H1 (cell line): Measurements from ENCODE around the gene RNF32. TPM values are rescaled to one million over a fixed set of nuclear protein-coding genes. Genes with fewer than 3 reads are reported as not detected.

Experiments used
- CTCF ChIA-PET: fragments of 300-600 bp; sonication (Branson Sonifier 250); formaldehyde crosslinking; loops from one replicate; lab custom pipeline; 2021; ENCODE audit not compliant: partially characterized antibody; lab: Charles Lee
- POLR2A ChIA-PET: fragments of 300-600 bp; sonication (Branson Sonifier 250); formaldehyde crosslinking; loops from one replicate; lab custom pipeline; 2021; ENCODE audit warnings: inconsistent platforms; ENCODE audit not compliant: partially characterized antibody; lab: Charles Lee
- DNase-seq, 2 experiments: peaks; one replicate each; pipeline versions ENCODE4 v3.0.0 to v3.0.0-alpha.2; 2010 to 2022; ENCODE audit warnings: low spot score in 2 of 2, low read depth in 1 of 2, mixed read lengths in 1 of 2
- FAIRE-seq: peaks from 2 replicates; lab custom pipeline; 2011; peaks lifted over from hg19 to GRCh38; lab: Jason Lieb, UNC
- H2AFZ ChIP-seq: 2 replicates; pipeline ENCODE4 v1.8.1; 2012; ENCODE audit warnings: low read length, inconsistent platforms
- H2AK5ac ChIP-seq: 2 replicates; pipeline ENCODE4 v1.6.1; 2013; ENCODE audit warnings: low read depth, low read length
- H2BK120ac ChIP-seq: replicated peaks from 2 replicates; pipeline ENCODE3; 2013; ENCODE audit warnings: low read depth, low read length, inconsistent platforms
- H2BK12ac ChIP-seq: 2 replicates; pipeline ENCODE4 v1.6.1; 2013; ENCODE audit warnings: low read depth, low read length
- H2BK15ac ChIP-seq: 2 replicates; pipeline ENCODE4 v1.6.1; 2013; ENCODE audit warnings: low read length
- H2BK20ac ChIP-seq: 2 replicates; pipeline ENCODE4 v1.6.1; 2013; ENCODE audit warnings: low read length
- H2BK5ac ChIP-seq: 2 replicates; pipeline ENCODE4 v1.6.1; 2013; ENCODE audit warnings: low read depth, low read length
- H3K14ac ChIP-seq: 2 replicates; pipeline ENCODE4 v1.6.1; 2013; ENCODE audit warnings: inconsistent platforms; ENCODE audit not compliant: insufficient read length
- H3K18ac ChIP-seq: 2 replicates; pipeline ENCODE4 v1.6.1; 2013; ENCODE audit warnings: low read length; ENCODE audit errors: extremely low read depth
- H3K23ac ChIP-seq: 2 replicates; pipeline ENCODE4 v1.6.1; 2013; ENCODE audit warnings: inconsistent platforms; ENCODE audit not compliant: insufficient read length
- H3K23me2 ChIP-seq: 2 replicates; pipeline ENCODE4 v1.6.1; 2013; ENCODE audit warnings: low read depth, low read length
- H3K27ac ChIP-seq: 2 replicates; pipeline ENCODE4 v1.6.1; 2011; ENCODE audit warnings: low read depth, low read length, inconsistent platforms
- H3K27me3 ChIP-seq, 4 experiments: replicated peaks in 1 of 4; 1 replicate in 1 of 4; 2 replicates in 3 of 4; pipeline versions ENCODE4 v1.6.1 to v1.8.1; 2011 to 2013; ENCODE audit warnings: low read length in 3 of 4, mild to moderate bottlenecking in 3 of 4, inconsistent platforms in 2 of 4, mixed read lengths in 2 of 4, moderate library complexity in 1 of 4; ENCODE audit not compliant: control insufficient read depth in 3 of 4, insufficient read depth in 3 of 4; ENCODE audit errors: extremely low read depth in 1 of 4
- H3K36me3 ChIP-seq, 4 experiments: 2 replicates each; pipeline versions ENCODE4 v1.6.1 to v1.8.1; 2011 to 2013; ENCODE audit warnings: mild to moderate bottlenecking in 4 of 4, low read length in 3 of 4, moderate library complexity in 2 of 4, control low read depth in 1 of 4, inconsistent platforms in 1 of 4; ENCODE audit not compliant: insufficient read depth in 4 of 4, control insufficient read depth in 2 of 4
- H3K4ac ChIP-seq: replicated peaks from 2 replicates; pipeline ENCODE3; 2013; ENCODE audit warnings: low read length, low read depth, mixed read lengths, inconsistent platforms; ENCODE audit not compliant: insufficient read length
- H3K4me1 ChIP-seq, 4 experiments: replicated peaks in 1 of 4; 1 replicate in 1 of 4; 2 replicates in 3 of 4; pipeline versions ENCODE4 v1.6.1 to v1.8.1; 2011 to 2013; ENCODE audit warnings: low read length in 3 of 4, inconsistent platforms in 2 of 4, mixed read lengths in 1 of 4; ENCODE audit not compliant: insufficient read depth in 4 of 4, control insufficient read depth in 3 of 4
- H3K4me2 ChIP-seq, 2 experiments: 2 replicates each; pipeline versions ENCODE4 v1.6.1 to v1.8.1; 2011 to 2013; ENCODE audit warnings: low read depth in 2 of 2, low read length in 2 of 2, control low read depth in 1 of 2, inconsistent platforms in 1 of 2, mild to moderate bottlenecking in 1 of 2; ENCODE audit not compliant: insufficient read depth in 1 of 2
- H3K4me3 ChIP-seq, 4 experiments: fragments of 200-600, 300-600 bp in 1 of 4; sonication (generic), shearing (Covaris generic), sonication (Bioruptor Twin) in 1 of 4; 2 replicates each; pipeline versions ENCODE4 v1.5.1 to v1.8.1; 2011 to 2016; ENCODE audit warnings: low read length in 4 of 4, low read depth in 3 of 4, control low read depth in 2 of 4, inconsistent platforms in 2 of 4, mild to moderate bottlenecking in 2 of 4, mixed read lengths in 1 of 4, moderate library complexity in 1 of 4; ENCODE audit not compliant: insufficient read depth in 2 of 4; ENCODE audit errors: extremely low read depth in 1 of 4
- H3K56ac ChIP-seq: replicated peaks from 2 replicates; pipeline ENCODE3; 2013; ENCODE audit warnings: low read depth, mild to moderate bottlenecking, mixed read lengths, low read length, inconsistent platforms; ENCODE audit not compliant: insufficient read length
- H3K79me1 ChIP-seq: 2 replicates; pipeline ENCODE4 v1.6.1; 2013; ENCODE audit warnings: low read depth, low read length, control low read depth
- H3K79me2 ChIP-seq, 2 experiments: 2 replicates each; pipeline versions ENCODE4 v1.6.1 to v1.8.1; 2012 to 2013; ENCODE audit warnings: low read length in 2 of 2, mild to moderate bottlenecking in 2 of 2, inconsistent platforms in 1 of 2; ENCODE audit not compliant: insufficient read depth in 2 of 2, control insufficient read depth in 1 of 2
- H3K9ac ChIP-seq, 4 experiments: replicated peaks in 1 of 4; 1 replicate in 1 of 4; 2 replicates in 3 of 4; pipeline versions ENCODE4 v1.6.1 to v1.8.1; 2011 to 2013; ENCODE audit warnings: low read depth in 3 of 4, low read length in 3 of 4, control low read depth in 2 of 4, mild to moderate bottlenecking in 2 of 4, moderate library complexity in 2 of 4, inconsistent platforms in 1 of 4; ENCODE audit errors: extremely low read depth in 1 of 4
- H3K9me3 ChIP-seq, 2 experiments: 2 replicates each; pipeline versions ENCODE4 v1.6.1 to v1.8.1; 2012 to 2013; ENCODE audit warnings: mild to moderate bottlenecking in 2 of 2, moderate library complexity in 2 of 2, control low read depth in 1 of 2, inconsistent platforms in 1 of 2, low read depth in 1 of 2, low read length in 1 of 2, mixed read lengths in 1 of 2; ENCODE audit not compliant: insufficient read depth in 2 of 2
- H4K20me1 ChIP-seq, 2 experiments: replicated peaks in 1 of 2; 2 replicates each; pipeline versions ENCODE3 to v1.8.1; 2011 to 2013; ENCODE audit warnings: inconsistent platforms in 2 of 2, low read length in 2 of 2, mild to moderate bottlenecking in 1 of 2; ENCODE audit not compliant: insufficient read depth in 2 of 2, control insufficient read depth in 1 of 2
- H4K5ac ChIP-seq: 2 replicates; pipeline ENCODE4 v1.6.1; 2013; ENCODE audit warnings: low read length, low read depth, mixed read lengths, inconsistent platforms; ENCODE audit not compliant: insufficient read length
- H4K8ac ChIP-seq: 2 replicates; pipeline ENCODE4 v1.8.0; 2013; ENCODE audit warnings: mild to moderate bottlenecking, moderate library complexity, low read length, inconsistent platforms; ENCODE audit not compliant: insufficient read depth; ENCODE audit errors: extremely low read depth
- H4K91ac ChIP-seq: replicated peaks from 2 replicates; pipeline ENCODE3; 2013; ENCODE audit warnings: low read length, mixed read lengths, inconsistent platforms; ENCODE audit not compliant: insufficient read length
- ASH2L ChIP-seq: fragments of 200-600, 300-600 bp; sonication (generic); IDR thresholded peaks from one replicate; pipeline ENCODE4 v1.7.1; 2017; ENCODE audit warnings: low read length
- CEBPB ChIP-seq: IDR thresholded peaks from 2 replicates; pipeline ENCODE4 v1.6.1; 2012; ENCODE audit warnings: low read depth, low read length
- CREB1 ChIP-seq: IDR thresholded peaks from 2 replicates; pipeline ENCODE4 v1.6.1; 2012; ENCODE audit warnings: inconsistent platforms
- EZH2 ChIP-seq: fragments of 200-600 bp; sonication (generic); IDR thresholded peaks from 2 replicates; pipeline ENCODE4 v1.7.1; 2012; ENCODE audit warnings: low read depth, mild to moderate bottlenecking, moderate library complexity, low read length, inconsistent platforms; ENCODE audit not compliant: severe bottlenecking
- GTF2F1 ChIP-seq: IDR thresholded peaks from 2 replicates; pipeline ENCODE4 v1.6.1; 2012; ENCODE audit warnings: low read depth, low read length, improper control_type of control experiment, borderline replicate concordance
- HDAC2 ChIP-seq, 2 experiments: fragments of 300-600 bp in 1 of 2; sonication (generic) in 1 of 2; IDR thresholded peaks; 2 replicates each; pipeline ENCODE4 v1.6.1; 2011 to 2012; ENCODE audit warnings: low read depth in 2 of 2, low read length in 2 of 2, mild to moderate bottlenecking in 2 of 2, moderate library complexity in 2 of 2, borderline replicate concordance in 1 of 2, inconsistent platforms in 1 of 2
- MAX ChIP-seq: IDR thresholded peaks from 2 replicates; pipeline ENCODE4 v1.6.1; 2012; ENCODE audit warnings: inconsistent platforms
- NANOG ChIP-seq: IDR thresholded peaks from 2 replicates; pipeline ENCODE4 v1.6.1; 2011; ENCODE audit warnings: low read length, low read depth, mild to moderate bottlenecking, inconsistent platforms; ENCODE audit not compliant: insufficient read depth, poor library complexity, severe bottlenecking
- POLR2AphosphoS5 ChIP-seq: IDR thresholded peaks from 2 replicates; pipeline ENCODE4 v1.6.1; 2011; ENCODE audit warnings: low read depth, low read length
- RBBP5 ChIP-seq: IDR thresholded peaks from 2 replicates; pipeline ENCODE4 v1.7.1; 2012; ENCODE audit warnings: low read depth, mild to moderate bottlenecking, inconsistent platforms, low read length, moderate library complexity, borderline replicate concordance
- SP4 ChIP-seq: IDR thresholded peaks from 2 replicates; pipeline ENCODE4 v1.6.1; 2012; ENCODE audit warnings: low read length, inconsistent platforms
- SRF ChIP-seq: IDR thresholded peaks from 2 replicates; pipeline ENCODE4 v1.6.1; 2011; ENCODE audit warnings: mild to moderate bottlenecking, low read depth, low read length, moderate library complexity
- TAF7 ChIP-seq: optimal IDR thresholded peaks from 2 replicates; pipeline ENCODE3; 2011; ENCODE audit warnings: low read depth, mild to moderate bottlenecking, inconsistent platforms, low read length, moderate library complexity, borderline replicate concordance
- WGBS, 2 experiments: shearing (Covaris generic) in 1 of 2; methylation state at CpG; one replicate each; pipeline versions ENCODE4 v1.1.6 to v1.1.7; 2013 to 2015; ENCODE audit warnings: low lambda C conversion rate in 2 of 2, mixed read lengths in 2 of 2, inconsistent platforms in 1 of 2, low coverage in 1 of 2, missing lambda C conversion rate in 1 of 2; ENCODE audit not compliant: insufficient replicate concordance in 2 of 2, insufficient coverage in 1 of 2, insufficient read length in 1 of 2; ENCODE audit errors: extremely low coverage in 1 of 2, missing lambda C conversion rate in 1 of 2; 5-methylcytosine and 5-hydroxymethylcytosine counted together
- polyA plus RNA-seq, 7 experiments: library from polyadenylated mRNA; depleted of rRNA in 3 of 7; stranded (reverse) in 5 of 7; unstranded in 2 of 7; fragments of >200 nt in 5 of 7; fragments of 200-250 nt in 2 of 7; gene quantifications; 1 replicate in 5 of 7; 2 replicates in 1 of 7; 4 replicates in 1 of 7; pipeline versions ENCODE4 v1.2.1 to v1.2.3, GENCODE V29; 2011 to 2013; ENCODE audit warnings: missing spikeins in 2 of 7, mixed read lengths in 2 of 7
- total RNA-seq: library from RNA; stranded (reverse); fragmentation: NEBNext Ultra II Directional; extraction: Animal tissue kit (Norgen Biotek cat#: 25700); gene quantifications from 2 replicates; pipeline ENCODE4 v1.2.1, GENCODE V29; 2021
- TF ChIP-seq, protein P1 (sequence below): IDR thresholded peaks from 2 replicates; pipeline ENCODE4 v1.6.1; 2011; ENCODE audit warnings: low read depth, mild to moderate bottlenecking, low read length; ENCODE audit not compliant: insufficient read depth

Gene RNF32
- total and polyA plus RNA-seq, 2 of the 8 experiments (the other 6 are each of a cell fraction or from before 2014, with no cell fraction given): 0.48 to 1.2 TPM

- H3K56ac ChIP-seq: no peak overlapping the region
- TF ChIP-seq GTF2F1: no peak
- no peak for TF ChIP-seq SRF
- TF ChIP-seq EZH2: no peak
- no peak for TF ChIP-seq SP4
- no peak for TF ChIP-seq ASH2L
- TF ChIP-seq TAF7: no peak
- no peak for TF ChIP-seq CREB1
- TF ChIP-seq NANOG: no peak
- TF ChIP-seq CEBPB: no peak
- no peak for TF ChIP-seq HDAC2 (IDR thresholded peaks at IDR 0.05; ENCODE audit: borderline replicate concordance in 1 of 2, low read depth in 2 of 2, low read length in 2 of 2)
- TF ChIP-seq, protein P1, sequence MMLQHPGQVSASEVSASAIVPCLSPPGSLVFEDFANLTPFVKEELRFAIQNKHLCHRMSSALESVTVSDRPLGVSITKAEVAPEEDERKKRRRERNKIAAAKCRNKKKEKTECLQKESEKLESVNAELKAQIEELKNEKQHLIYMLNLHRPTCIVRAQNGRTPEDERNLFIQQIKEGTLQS: no peak
- no peak for TF ChIP-seq MAX
- no peak for TF ChIP-seq RBBP5
- no peak for TF ChIP-seq POLR2AphosphoS5
Observed at GRCh38 chr7:156691764-156692163, 51.2 kb downstream of the RNF32 start.

More at GRCh38 chr7:156691764-156692163, 51.2 kb downstream of the RNF32 start:
- no peak overlapping the region for H2AK5ac ChIP-seq
- H3K14ac ChIP-seq: no peak overlapping the region
- WGBS, 2 experiments: 78% methylated on average over 5 of the region's 5 CpGs; no CpG with 5 or more reads in 1 of the 2 experiments
- H3K79me2 ChIP-seq: no peaks in the 10 kb centered on the region
- no peak overlapping the region for H4K5ac ChIP-seq
- H2BK120ac ChIP-seq: no peak overlapping the region
- H3K23me2 ChIP-seq: no peaks in the 10 kb centered on the region
- H3K36me3 ChIP-seq: peaks cover 0 to 5% (median 0%) of the 10 kb centered on the region in 4 experiments; a peak in 1 of 8 replicates
- H3K23ac ChIP-seq: no peak overlapping the region
- no peak overlapping the region for H4K91ac ChIP-seq
- no peak overlapping the region for H2BK12ac ChIP-seq
- H3K9me3 ChIP-seq: peaks cover 0 to 5% of the 10 kb centered on the region in 2 experiments; a peak in 1 of 4 replicates
- H4K20me1 ChIP-seq: peaks cover 0 to 2% of the 10 kb centered on the region in 2 experiments
- H3K27ac ChIP-seq: no peak overlapping the region
- POLR2A ChIA-PET: no interaction called here
- H3K4me1 ChIP-seq: no peaks in the 10 kb centered on the region
- CTCF ChIA-PET: no interaction called here
- H2BK20ac ChIP-seq: no peak overlapping the region
- H3K79me1 ChIP-seq: no peaks in the 10 kb centered on the region
- DNase-seq (no peak), FAIRE-seq (no peak)
- H2BK15ac ChIP-seq: no peak overlapping the region
- no peak overlapping the region for H3K4ac ChIP-seq
- no peak overlapping the region for H3K18ac ChIP-seq
- H3K9ac ChIP-seq: no peak overlapping the region
- no peak overlapping the region for H3K4me3 ChIP-seq
- no peak overlapping the region for H4K8ac ChIP-seq
- H2AFZ ChIP-seq: no peak overlapping the region
- H3K27me3 ChIP-seq: no peaks in the 10 kb centered on the region
- H3K4me2 ChIP-seq: no peak overlapping the region
- no peak overlapping the region for H2BK5ac ChIP-seq
